ENCODE measurements around the gene NMNAT2.
"Not testable (repeated sequence)": the region's sequence is repeated elsewhere in the genome, so short reads cannot be mapped to it uniquely, and the experiment has no call there.

Gene NMNAT2

DNA sequence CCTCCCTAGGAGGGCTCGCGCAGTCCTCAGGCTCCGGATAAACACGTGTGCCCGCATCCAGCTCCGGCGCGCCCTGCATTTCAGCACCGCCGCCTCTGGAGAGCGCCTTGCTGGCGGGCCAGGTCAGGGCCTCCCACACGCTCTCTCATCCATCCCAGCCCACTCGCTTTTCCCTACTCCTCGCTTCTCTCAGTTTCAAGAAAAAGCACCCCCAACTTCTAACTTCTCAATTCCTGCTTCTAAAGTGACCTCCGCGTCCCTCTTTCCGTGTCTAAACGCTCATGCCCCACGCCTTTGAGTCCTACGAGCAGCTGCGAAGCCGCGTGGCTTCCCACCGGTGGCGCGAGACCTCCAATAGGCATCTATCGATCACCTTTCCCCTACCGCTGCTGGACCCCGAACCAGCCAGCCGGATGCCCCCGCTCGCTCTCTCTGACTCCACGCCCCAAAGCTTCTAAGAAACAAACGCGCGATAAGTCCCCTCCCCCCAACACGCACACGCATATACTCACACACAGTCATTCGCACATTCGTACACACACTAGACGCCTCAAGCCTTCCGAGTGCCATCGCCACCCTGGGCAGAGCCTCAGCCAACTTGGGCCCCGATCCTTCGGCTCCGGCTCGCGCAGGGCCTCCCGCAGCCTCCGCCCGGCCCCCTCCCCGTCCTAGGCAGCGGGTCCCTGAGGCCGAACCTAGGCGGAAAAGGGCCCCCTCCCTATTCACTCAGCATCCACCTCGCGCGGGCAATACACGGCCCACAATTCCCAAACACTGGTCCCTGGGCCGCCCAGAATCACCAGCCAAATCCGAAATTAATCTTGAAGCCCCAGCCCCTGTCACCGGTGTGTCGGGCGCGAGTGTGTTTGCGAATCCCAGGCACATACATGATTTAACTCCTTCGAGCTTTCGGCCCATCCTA is 1.1 kb downstream of the NMNAT2 start:
- peak; percentile 12 for DNase-seq (ENCODE audit: low read depth)

GRCh38 chr1:183414365-183414764 is 3.8 kb downstream of the NMNAT2 start:
- no peak for DNase-seq (ENCODE audit: low read depth)

GRCh38 chr1:183411091-183411490 is 7.1 kb downstream of the NMNAT2 start:
- DNase-seq (ENCODE audit: low read depth), result no peak

GRCh38 chr1:183407961-183408360 is 10.2 kb downstream of the NMNAT2 start:
- DNase-seq (ENCODE audit: low read depth), result no peak

DNA sequence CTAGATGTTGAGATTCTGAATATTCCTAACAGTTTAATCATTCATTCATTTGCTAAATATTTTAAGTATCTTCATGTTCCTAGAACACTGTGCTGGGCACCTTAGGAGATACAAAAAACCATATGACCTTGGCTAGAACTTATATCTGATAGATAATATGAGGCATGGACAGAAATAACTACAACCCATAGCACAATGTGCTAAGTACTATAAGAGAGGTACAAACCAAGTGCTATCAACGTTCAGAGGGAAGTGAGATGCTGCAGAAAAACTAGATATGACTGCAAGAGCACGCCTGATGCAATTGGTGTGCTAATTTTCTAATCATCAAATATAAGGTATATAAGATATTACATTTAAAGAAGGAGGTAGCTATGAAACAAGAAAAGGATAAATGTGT is 10.7 kb downstream of the NMNAT2 start:
- no peak for DNase-seq (ENCODE audit: low read depth)

DNA sequence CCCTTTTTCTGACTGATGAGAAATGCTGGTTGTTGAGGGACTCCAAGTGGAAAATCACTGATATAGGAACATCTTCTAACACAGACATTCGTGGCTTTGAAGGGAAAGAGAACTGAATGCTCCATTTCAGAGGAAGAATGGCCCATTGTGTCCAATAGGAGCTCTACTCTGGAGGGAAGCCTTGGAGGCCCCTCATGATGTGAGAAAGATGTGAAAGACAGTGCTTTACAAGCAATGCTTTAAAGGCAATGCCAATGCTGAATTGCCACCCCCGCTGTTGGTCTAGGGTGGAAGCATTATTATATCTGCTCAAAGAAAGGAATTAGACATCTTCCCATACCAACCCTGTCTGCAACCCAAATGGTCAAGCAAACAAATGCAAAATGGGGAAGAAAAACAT is 13.7 kb downstream of the NMNAT2 start:
- DNase-seq (ENCODE audit: low read depth), result no peak

GRCh38 chr1:183403498-183403897 is 14.7 kb downstream of the NMNAT2 start:
- no peak for DNase-seq (ENCODE audit: low read depth)

- not testable (repeated sequence) for DNase-seq (ENCODE audit: low read depth)
Measured at GRCh38 chr1:183401565-183401964, 16.6 kb downstream of the NMNAT2 start.

- no peak for DNase-seq (ENCODE audit: low read depth)
Measured at GRCh38 chr1:183394435-183394834, 23.7 kb downstream of the NMNAT2 start.

GRCh38 chr1:183391863-183392262 is 26.3 kb downstream of the NMNAT2 start:
- no peak for DNase-seq (ENCODE audit: low read depth)

GRCh38 chr1:183390561-183390960 is 27.6 kb downstream of the NMNAT2 start:
- no peak for DNase-seq (ENCODE audit: low read depth)

DNA sequence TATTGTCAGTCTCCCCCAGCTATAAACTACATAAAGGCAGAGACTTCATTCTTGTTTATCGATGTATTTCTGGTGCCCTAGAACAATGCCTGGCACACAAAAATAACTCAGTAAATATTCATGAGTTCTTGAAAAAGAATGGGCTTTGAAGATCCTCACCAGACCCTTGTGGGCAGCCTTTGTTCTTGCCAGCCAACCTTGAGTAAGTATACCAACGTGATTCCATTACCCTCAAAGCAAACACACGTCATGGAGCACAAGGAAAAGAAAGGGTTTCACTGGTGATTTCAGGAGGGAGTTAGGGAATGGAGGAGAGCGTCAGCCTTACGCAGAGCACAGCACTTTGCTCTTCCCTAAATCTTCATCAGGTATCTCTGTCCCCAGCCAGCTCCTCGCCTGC is 29.4 kb downstream of the NMNAT2 start:
- DNase-seq (ENCODE audit: low read depth), result no peak

- no peak for DNase-seq (ENCODE audit: low read depth)
Measured at GRCh38 chr1:183385340-183386144, 32.6 kb downstream of the NMNAT2 start.

DNA sequence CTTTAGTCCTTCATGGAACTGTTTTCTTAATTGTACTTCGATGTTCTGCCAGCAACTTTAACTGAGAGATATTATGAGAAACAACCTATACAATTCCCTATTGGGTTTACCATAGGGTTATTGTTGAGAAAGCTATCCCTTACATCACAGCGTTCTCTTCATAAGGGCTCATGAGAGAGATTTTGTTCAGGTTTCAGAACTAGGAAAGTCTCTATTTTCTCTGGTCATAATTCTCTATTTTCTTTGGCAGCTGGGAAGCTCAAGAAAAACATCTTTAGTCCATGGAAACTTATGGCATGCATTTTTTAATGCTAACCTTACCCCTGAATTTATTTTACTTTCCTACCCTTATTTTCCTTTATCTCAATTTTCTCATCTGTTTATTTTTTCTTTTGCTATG is 38.2 kb downstream of the NMNAT2 start:
- no peak for DNase-seq (ENCODE audit: low read depth)

DNA sequence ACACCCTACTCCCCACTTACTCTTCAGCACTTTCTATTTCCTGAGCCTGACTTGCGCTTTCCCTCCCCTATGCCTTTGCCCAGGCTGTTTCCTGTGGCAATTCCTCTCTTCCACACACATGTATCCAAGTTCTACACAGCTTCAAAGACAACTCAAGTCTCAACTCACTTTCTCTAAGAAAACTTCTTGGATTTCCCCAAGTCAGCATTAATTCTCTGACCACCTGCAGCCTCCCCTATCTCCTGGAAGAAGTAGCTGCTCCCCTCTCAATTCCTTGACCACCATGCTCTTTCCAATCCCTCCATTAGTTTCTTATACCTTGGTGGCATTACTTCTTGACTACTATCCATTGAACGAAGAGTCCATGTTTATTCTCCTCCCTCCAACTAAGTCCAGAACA is 42.8 kb downstream of the NMNAT2 start:
- DNase-seq (ENCODE audit: low read depth), result no peak

GRCh38 chr1:183374825-183375224 is 43.4 kb downstream of the NMNAT2 start:
- DNase-seq (ENCODE audit: low read depth), result no peak

- no peak for DNase-seq (ENCODE audit: low read depth)
Measured at GRCh38 chr1:183372586-183373230, 45.5 kb downstream of the NMNAT2 start.

GRCh38 chr1:183370399-183371058 is 47.7 kb downstream of the NMNAT2 start:
- no peak for DNase-seq (ENCODE audit: low read depth)

DNA sequence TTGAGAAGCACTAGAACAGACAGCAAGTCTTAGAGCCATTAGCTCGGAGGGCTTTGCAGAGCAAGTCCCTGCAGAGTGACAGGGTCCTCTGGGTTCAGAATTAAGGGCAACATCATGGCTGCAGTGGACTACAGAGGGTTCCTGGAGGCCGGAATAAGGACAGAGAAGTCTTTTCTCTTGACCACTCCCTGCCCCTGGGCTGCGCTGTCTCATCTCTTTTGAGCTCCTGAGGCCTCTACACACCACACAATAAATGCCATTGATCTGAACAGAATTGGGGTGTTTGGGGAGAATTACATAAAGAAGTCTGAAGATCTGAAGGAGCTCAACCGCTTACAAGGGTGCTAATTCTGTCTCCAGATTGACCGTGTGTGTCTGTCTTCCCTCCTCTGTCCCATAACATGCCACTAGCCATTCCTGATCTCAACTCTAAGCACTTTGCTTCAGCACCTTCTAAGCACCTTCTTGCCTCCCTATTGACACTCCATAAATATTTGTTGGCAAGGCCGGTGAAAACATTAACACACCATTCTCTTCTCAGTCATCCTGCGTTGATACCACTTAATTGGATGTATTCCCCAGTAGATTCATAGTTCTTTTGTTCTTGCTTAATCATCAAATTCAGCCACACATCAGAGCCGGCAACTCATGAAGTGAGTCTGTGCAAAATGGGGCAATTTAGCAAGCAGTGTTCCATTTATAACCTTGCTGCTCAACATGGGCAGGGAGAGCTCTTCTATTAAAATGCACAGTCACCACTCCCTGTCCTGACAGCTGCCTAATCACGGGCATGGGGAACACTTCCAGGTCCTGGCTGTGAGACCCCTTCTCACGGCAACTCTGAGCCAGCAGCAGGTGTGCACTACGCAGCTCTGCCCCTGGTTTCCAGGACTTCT is 49.7 kb downstream of the NMNAT2 start:
- no peak for DNase-seq (ENCODE audit: low read depth)

DNA sequence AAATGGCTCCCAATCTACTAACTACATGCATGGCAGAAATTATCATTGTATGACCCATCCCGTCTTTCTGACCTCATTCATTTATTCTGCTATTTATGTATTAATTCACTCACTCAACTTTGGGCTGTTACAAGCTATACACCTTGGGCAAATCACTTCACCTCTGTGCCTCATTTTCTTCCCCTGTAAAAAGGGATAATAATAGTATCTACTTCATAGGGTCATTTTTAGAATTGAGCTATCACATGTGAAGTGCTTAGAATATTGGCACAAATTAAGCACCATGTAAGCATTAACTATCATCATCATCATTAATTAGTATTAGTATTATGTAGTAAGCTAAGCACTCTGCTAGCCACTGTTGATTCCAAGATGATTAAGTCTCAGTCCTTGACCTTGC is 52.1 kb downstream of the NMNAT2 start:
- no peak for DNase-seq (ENCODE audit: low read depth)

DNA sequence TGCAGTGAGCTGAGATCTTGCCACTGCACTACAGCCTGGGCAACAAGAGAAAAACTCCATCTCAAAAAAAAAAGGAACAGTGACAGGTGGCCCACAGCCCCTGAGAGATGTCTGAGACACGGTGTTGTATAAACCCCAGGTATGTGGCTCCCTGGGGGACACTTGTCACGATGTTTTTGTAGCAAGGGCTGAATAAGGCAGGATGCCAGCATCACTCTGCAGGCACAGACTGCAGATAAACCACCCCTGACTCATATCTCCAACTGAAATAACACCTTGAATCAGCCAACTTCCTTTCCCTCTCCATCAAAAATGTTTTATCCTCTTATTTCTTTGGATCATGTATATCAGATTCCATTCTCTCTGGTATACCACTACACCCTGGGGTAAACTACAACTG is 52.5 kb downstream of the NMNAT2 start:
- no peak for DNase-seq (ENCODE audit: low read depth)

Data from activated T-cell treated with anti-CD3 and anti-CD28 coated beads for 24 hours (primary cell).